SJSA1 (cell line): ENCODE measurements around the gene GRPR. TPM values are rescaled to one million over a fixed set of nuclear protein-coding genes. Genes with fewer than 3 reads are reported as not detected.
"Not testable (repeated sequence)": the region's sequence is repeated elsewhere in the genome, so short reads cannot be mapped to it uniquely, and the experiment has no call there.

ENCODE experiments used
- DNase-seq, 2 experiments: peaks; one replicate each; pipeline ENCODE4 v3.0.0-alpha.2; 2015 to 2020; ENCODE audit warnings: low spot score in 2 of 2, low read depth in 1 of 2
- H3K27ac ChIP-seq: fragments of 250-450 bp; sonication (Bioruptor Pico); 2 replicates; pipeline ENCODE4 v1.5.1; 2020; ENCODE audit warnings: mild to moderate bottlenecking, moderate library complexity
- H3K27me3 ChIP-seq: fragments of 250-450 bp; sonication (Bioruptor Pico); replicated peaks from 2 replicates; pipeline ENCODE4 v1.5.1; 2020; ENCODE audit warnings: mild to moderate bottlenecking, moderate library complexity
- H3K36me3 ChIP-seq: fragments of 250-450 bp; sonication (Bioruptor Pico); 2 replicates; pipeline ENCODE4 v1.5.1; 2020; ENCODE audit warnings: mild to moderate bottlenecking
- H3K4me1 ChIP-seq: fragments of 250-450 bp; sonication (Bioruptor Pico); replicated peaks from 2 replicates; pipeline ENCODE4 v1.6.1; 2021; ENCODE audit warnings: mild to moderate bottlenecking
- H3K4me3 ChIP-seq: fragments of 250-450 bp; sonication (Bioruptor Pico); 2 replicates; pipeline ENCODE4 v1.5.1; 2020; ENCODE audit warnings: mild to moderate bottlenecking
- H3K9me3 ChIP-seq: fragments of 250-450 bp; sonication (Bioruptor Pico); replicated peaks from 2 replicates; pipeline ENCODE4 v1.5.1; 2020; ENCODE audit warnings: mild to moderate bottlenecking
- total RNA-seq: library from RNA; depleted of rRNA; stranded (reverse); fragments of >200 nt; shearing (Covaris generic); gene quantifications from 2 replicates; pipeline ENCODE4 v1.2.3, GENCODE V29; 2014

GRPR gene
- total RNA-seq, 1 experiment from 2014 or later = 0.47 TPM

- H3K4me3 ChIP-seq = no peak overlapping the region
- no peak for DNase-seq
- H3K27ac ChIP-seq = no peak overlapping the region
- H3K27me3 ChIP-seq = no peaks in the 10 kb centered on the region
- peaks cover 7% of the 10 kb centered on the region; the same call in 1 of the 2 replicates for H3K4me1 ChIP-seq
- no peaks in the 10 kb centered on the region for H3K9me3 ChIP-seq
- no peaks in the 10 kb centered on the region for H3K36me3 ChIP-seq
Observed at GRCh38 chrX:16142246-16142558, 18.8 kb downstream of the GRPR start.

- peaks cover 7% of the 10 kb centered on the region; the same call in 1 of the 2 replicates for H3K4me1 ChIP-seq
- H3K9me3 ChIP-seq = no peaks in the 10 kb centered on the region
- no peak for DNase-seq
- H3K4me3 ChIP-seq = no peak overlapping the region
- no peak overlapping the region for H3K27ac ChIP-seq
- H3K36me3 ChIP-seq = no peaks in the 10 kb centered on the region
- no peaks in the 10 kb centered on the region for H3K27me3 ChIP-seq
Observed at GRCh38 chrX:16143968-16144367, 20.6 kb downstream of the GRPR start.

- no peak overlapping the region for H3K27ac ChIP-seq
- H3K27me3 ChIP-seq = no peaks in the 10 kb centered on the region
- no peaks in the 10 kb centered on the region for H3K36me3 ChIP-seq
- no peak for DNase-seq
- no peak overlapping the region for H3K4me3 ChIP-seq
- H3K4me1 ChIP-seq = peaks cover 7% of the 10 kb centered on the region; the same call in 1 of the 2 replicates
- no peaks in the 10 kb centered on the region for H3K9me3 ChIP-seq
Observed at GRCh38 chrX:16144420-16144819, 21.1 kb downstream of the GRPR start.

GRCh38 chrX:16145093-16145492 lies 21.7 kb downstream of the GRPR start:
- not testable (repeated sequence) for DNase-seq, H3K36me3 ChIP-seq, H3K27me3 ChIP-seq, H3K4me1 ChIP-seq, H3K4me3 ChIP-seq, H3K9me3 ChIP-seq, H3K27ac ChIP-seq

- Histone ChIP-seq H3K4me1 (peaks cover 7% of the 10 kb centered on the region; the same call in 1 of the 2 replicates), H3K9me3 (no peaks in the 10 kb centered on the region)
Observed at GRCh38 chrX:16145656-16146055, 22.3 kb downstream of the GRPR start.

GRCh38 chrX:16148896-16149295 lies 25.5 kb downstream of the GRPR start:
- Histone ChIP-seq H3K27ac (no peak overlapping the region), H3K27me3 (no peaks in the 10 kb centered on the region), H3K9me3 (no peaks in the 10 kb centered on the region), H3K4me1 (peaks cover 7% of the 10 kb centered on the region; the same call in 1 of the 2 replicates), H3K4me3 (no peak overlapping the region), H3K36me3 (no peaks in the 10 kb centered on the region)
- no peak for DNase-seq

More at GRCh38 chrX:16145656-16146055, 22.3 kb downstream of the GRPR start:
- Histone ChIP-seq H3K4me3 (no peak overlapping the region), H3K36me3 (no peaks in the 10 kb centered on the region), H3K27me3 (no peaks in the 10 kb centered on the region), H3K27ac (no peak overlapping the region)
- no peak for DNase-seq

GRCh38 chrX:16155581-16156096 lies 32.3 kb downstream of the GRPR start:
- no peak for DNase-seq

GRCh38 chrX:16156692-16157331 lies 33.4 kb downstream of the GRPR start:
- H3K4me3 ChIP-seq = no peak overlapping the region
- no peak for DNase-seq
- peaks cover 24% of the 10 kb centered on the region for H3K4me1 ChIP-seq
- H3K36me3 ChIP-seq = no peaks in the 10 kb centered on the region
- H3K9me3 ChIP-seq = no peaks in the 10 kb centered on the region
- H3K27me3 ChIP-seq = no peaks in the 10 kb centered on the region
- H3K27ac ChIP-seq = no peak overlapping the region

More at GRCh38 chrX:16155581-16156096, 32.3 kb downstream of the GRPR start:
- H3K27me3 ChIP-seq = no peaks in the 10 kb centered on the region
- no peaks in the 10 kb centered on the region for H3K36me3 ChIP-seq
- no peak overlapping the region for H3K4me3 ChIP-seq
- no peak overlapping the region for H3K27ac ChIP-seq
- no peaks in the 10 kb centered on the region for H3K9me3 ChIP-seq
- peaks cover 14% of the 10 kb centered on the region for H3K4me1 ChIP-seq

- Histone ChIP-seq H3K9me3 (no peaks in the 10 kb centered on the region), H3K36me3 (no peaks in the 10 kb centered on the region), H3K27ac (peak overlapping the region; percentile 91), H3K4me1 (peaks cover 24% of the 10 kb centered on the region), H3K27me3 (no peaks in the 10 kb centered on the region), H3K4me3 (no peak overlapping the region)
- peak; percentile 48 to 78 for DNase-seq
Observed at GRCh38 chrX:16160729-16161128, 37.4 kb downstream of the GRPR start.

- not testable (repeated sequence) for H3K27me3 ChIP-seq, H3K36me3 ChIP-seq, DNase-seq, H3K4me3 ChIP-seq, H3K9me3 ChIP-seq
- peak overlapping the region; percentile 91 for H3K27ac ChIP-seq
- H3K4me1 ChIP-seq = peaks cover 24% of the 10 kb centered on the region
Observed at GRCh38 chrX:16161173-16161572, 37.8 kb downstream of the GRPR start.

- no peak for DNase-seq
- H3K9me3 ChIP-seq = no peaks in the 10 kb centered on the region
- no peaks in the 10 kb centered on the region for H3K36me3 ChIP-seq
- peaks cover 24% of the 10 kb centered on the region for H3K4me1 ChIP-seq
- no peak overlapping the region for H3K27ac ChIP-seq
- no peaks in the 10 kb centered on the region for H3K27me3 ChIP-seq
- H3K4me3 ChIP-seq = no peak overlapping the region
Observed at GRCh38 chrX:16162391-16162790, 39.0 kb downstream of the GRPR start.

- DNase-seq = no peak
- Histone ChIP-seq H3K27me3 (no peaks in the 10 kb centered on the region), H3K27ac (no peak overlapping the region), H3K4me1 (peaks cover 19% of the 10 kb centered on the region), H3K9me3 (no peaks in the 10 kb centered on the region), H3K36me3 (no peaks in the 10 kb centered on the region), H3K4me3 (no peak overlapping the region)
Observed at GRCh38 chrX:16164748-16165147, 41.4 kb downstream of the GRPR start.

- no peaks in the 10 kb centered on the region for H3K4me1 ChIP-seq
- no peak for DNase-seq
- no peak within 1 kb of the TSS for H3K27ac ChIP-seq
- no peaks in the 10 kb centered on the region for H3K36me3 ChIP-seq
- H3K4me3 ChIP-seq = no peak within 1 kb of the TSS
- H3K9me3 ChIP-seq = no peaks in the 10 kb centered on the region
- H3K27me3 ChIP-seq = no peaks in the 10 kb centered on the region
Observed at GRCh38 chrX:16167181-16167580, 43.8 kb downstream of the GRPR start, which contains the start of gene MAGEB17. TSS of gene MAGEB17 (plus strand) at chrX:16167481. CDS start at chrX:16170383, 2,902 bp downstream.

GRCh38 chrX:16171039-16171438 lies 47.7 kb downstream of the GRPR start:
- no peaks in the 10 kb centered on the region for H3K9me3 ChIP-seq
- DNase-seq = no peak
- no peak overlapping the region for H3K27ac ChIP-seq
- no peak overlapping the region for H3K4me3 ChIP-seq
- H3K27me3 ChIP-seq = no peaks in the 10 kb centered on the region
- no peaks in the 10 kb centered on the region for H3K4me1 ChIP-seq
- H3K36me3 ChIP-seq = no peaks in the 10 kb centered on the region

- Histone ChIP-seq H3K27ac (no peak overlapping the region), H3K9me3 (no peaks in the 10 kb centered on the region), H3K27me3 (no peaks in the 10 kb centered on the region), H3K4me1 (no peaks in the 10 kb centered on the region), H3K36me3 (no peaks in the 10 kb centered on the region), H3K4me3 (no peak overlapping the region)
- DNase-seq = no peak
Observed at GRCh38 chrX:16171944-16172343, 48.6 kb downstream of the GRPR start.
